Parathyroid adenoma (tissue), 2 donors: ENCODE measurements around the gene CLEC16A.

Source experiments
- H2AFZ ChIP-seq: fragments of 300-600 bp; sonication (generic); one replicate; pipeline ENCODE4 v1.7.0; 2017; ENCODE audit warnings: antibody characterized with exemption, mild to moderate bottlenecking
- H3K27ac ChIP-seq: fragments of 300-600 bp; sonication (generic); one replicate; pipeline ENCODE4 v1.7.0; 2017
- H3K27me3 ChIP-seq: fragments of 300-600 bp; sonication (generic); one replicate; pipeline ENCODE4 v1.7.0; 2017; ENCODE audit warnings: low read length; ENCODE audit not compliant: control insufficient read depth, insufficient read depth
- H3K36me3 ChIP-seq: fragments of 300-600 bp; sonication (generic); one replicate; pipeline ENCODE4 v1.7.0; 2017; ENCODE audit warnings: low read length; ENCODE audit not compliant: control insufficient read depth, insufficient read depth
- H3K4me1 ChIP-seq: fragments of 300-600 bp; sonication (generic); one replicate; pipeline ENCODE4 v1.7.0; 2017; ENCODE audit warnings: control low read depth
- H3K4me2 ChIP-seq: fragments of 300-600 bp; sonication (generic); one replicate; pipeline ENCODE4 v1.7.0; 2017; ENCODE audit warnings: low read length
- H3K4me3 ChIP-seq: fragments of 300-600 bp; sonication (generic); one replicate; pipeline ENCODE4 v1.7.0; 2017; ENCODE audit warnings: low read depth, low read length
- H3K79me2 ChIP-seq: fragments of 300-600 bp; sonication (generic); one replicate; pipeline ENCODE4 v1.7.0; 2017; ENCODE audit warnings: control low read depth
- H3K9ac ChIP-seq: fragments of 300-600 bp; sonication (generic); one replicate; pipeline ENCODE4 v1.7.0; 2017; ENCODE audit warnings: mild to moderate bottlenecking
- H3K9me3 ChIP-seq: fragments of 300-600 bp; sonication (generic); one replicate; pipeline ENCODE4 v1.7.0; 2017; ENCODE audit warnings: low read length; ENCODE audit not compliant: control insufficient read depth
- CTCF ChIP-seq: fragments of 300-600 bp; sonication (generic); IDR thresholded peaks from one replicate; pipeline ENCODE4 v1.7.0; 2017; ENCODE audit warnings: antibody characterized with exemption, mild to moderate bottlenecking
- donor health status: primary hyperparathyroidism.

The CLEC16A gene

GRCh38 chr16:11173426-11173825 is 229.1 kb downstream of the CLEC16A start:
- H3K4me2 ChIP-seq: no peak overlapping the region
- no peak for TF ChIP-seq CTCF
- H3K79me2 ChIP-seq: no peaks in the 10 kb centered on the region
- H3K27me3 ChIP-seq: no peaks in the 10 kb centered on the region
- no peaks in the 10 kb centered on the region for H3K36me3 ChIP-seq
- H3K4me1 ChIP-seq: no peaks in the 10 kb centered on the region
- no peak overlapping the region for H3K9ac ChIP-seq
- H2AFZ ChIP-seq: no peak overlapping the region
- H3K9me3 ChIP-seq: no peaks in the 10 kb centered on the region
- H3K4me3 ChIP-seq: no peak overlapping the region
- H3K27ac ChIP-seq: no peak overlapping the region

DNA sequence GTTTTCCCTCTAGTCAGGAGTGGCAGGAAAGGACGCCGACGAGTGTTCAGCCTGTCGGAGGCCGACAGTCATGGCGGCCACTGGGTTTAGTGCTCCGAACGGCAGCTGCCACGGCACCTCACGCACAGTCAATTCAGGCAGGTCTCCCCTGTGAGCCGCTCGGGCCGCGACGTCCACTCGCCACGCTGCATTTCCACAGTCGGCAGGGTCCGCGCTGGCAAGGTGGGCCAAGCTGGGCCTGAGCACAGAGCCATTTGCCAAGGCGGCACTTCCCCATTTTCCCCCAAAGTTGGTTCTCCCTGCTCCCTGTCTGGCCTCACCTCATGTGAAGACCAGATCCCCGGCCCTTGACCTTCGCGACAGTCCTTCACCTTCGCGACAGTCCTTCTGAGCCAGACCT is 229.8 kb downstream of the CLEC16A start:
- Histone ChIP-seq H3K36me3 (no peaks in the 10 kb centered on the region), H3K27me3 (no peaks in the 10 kb centered on the region), H3K4me1 (no peaks in the 10 kb centered on the region), H3K9ac (no peak overlapping the region), H3K79me2 (no peaks in the 10 kb centered on the region), H3K9me3 (no peaks in the 10 kb centered on the region), H3K27ac (no peak overlapping the region), H3K4me2 (no peak overlapping the region), H3K4me3 (no peak overlapping the region), H2AFZ (no peak overlapping the region)
- no peak for TF ChIP-seq CTCF

- TF ChIP-seq CTCF: no peak
- Histone ChIP-seq H3K4me3 (no peak overlapping the region), H3K27ac (no peak overlapping the region), H3K4me2 (no peak overlapping the region), H3K36me3 (no peaks in the 10 kb centered on the region), H3K79me2 (no peaks in the 10 kb centered on the region), H2AFZ (no peak overlapping the region), H3K27me3 (no peaks in the 10 kb centered on the region), H3K9ac (no peak overlapping the region), H3K9me3 (no peaks in the 10 kb centered on the region), H3K4me1 (no peaks in the 10 kb centered on the region)
Measured at GRCh38 chr16:11175106-11175786, 230.9 kb downstream of the CLEC16A start.

GRCh38 chr16:11175787-11176341 is 231.5 kb downstream of the CLEC16A start:
- no peak for TF ChIP-seq CTCF
- Histone ChIP-seq H3K9me3 (no peaks in the 10 kb centered on the region), H3K9ac (no peak overlapping the region), H3K4me3 (no peak overlapping the region), H3K36me3 (no peaks in the 10 kb centered on the region), H3K4me2 (no peak overlapping the region), H3K27ac (no peak overlapping the region), H3K79me2 (no peaks in the 10 kb centered on the region), H2AFZ (no peak overlapping the region), H3K4me1 (no peaks in the 10 kb centered on the region), H3K27me3 (no peaks in the 10 kb centered on the region)
